H1 (cell line): ENCODE measurements around the gene TPSD1.

Experiments
- FOSL1 ChIP-seq: IDR thresholded peaks from 2 replicates; pipeline ENCODE4 v1.6.1; 2011; ENCODE audit warnings: mild to moderate bottlenecking, low read depth, low read length, moderate library complexity; ENCODE audit not compliant: insufficient read depth
- POLR2AphosphoS5 ChIP-seq: IDR thresholded peaks from 2 replicates; pipeline ENCODE4 v1.6.1; 2011; ENCODE audit warnings: low read depth, low read length

DNA sequence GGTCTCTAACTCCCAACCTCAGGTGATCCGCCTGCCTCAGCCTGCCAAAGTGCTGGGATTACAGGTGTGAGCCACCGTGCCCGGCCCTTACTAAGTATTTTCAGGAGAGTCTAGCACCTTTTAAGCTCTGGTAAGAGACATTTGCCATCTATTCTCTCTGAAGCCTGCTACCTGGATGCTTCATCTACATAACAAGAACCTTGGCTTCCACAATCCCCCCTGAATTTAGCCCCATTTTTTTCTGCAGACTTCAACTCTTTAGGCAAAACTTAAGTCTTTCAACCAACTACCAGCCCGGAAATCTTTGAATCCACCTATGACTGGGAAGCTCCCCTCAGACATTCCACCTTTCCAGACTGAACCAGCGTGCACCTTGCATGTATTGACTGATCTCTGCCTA, 39.6 kb downstream of the TPSD1 start:
- TF ChIP-seq FOSL1 (no peak), POLR2AphosphoS5 (no peak)
